ENCODE results near the gene SKAP1.

Gene SKAP1

DNA sequence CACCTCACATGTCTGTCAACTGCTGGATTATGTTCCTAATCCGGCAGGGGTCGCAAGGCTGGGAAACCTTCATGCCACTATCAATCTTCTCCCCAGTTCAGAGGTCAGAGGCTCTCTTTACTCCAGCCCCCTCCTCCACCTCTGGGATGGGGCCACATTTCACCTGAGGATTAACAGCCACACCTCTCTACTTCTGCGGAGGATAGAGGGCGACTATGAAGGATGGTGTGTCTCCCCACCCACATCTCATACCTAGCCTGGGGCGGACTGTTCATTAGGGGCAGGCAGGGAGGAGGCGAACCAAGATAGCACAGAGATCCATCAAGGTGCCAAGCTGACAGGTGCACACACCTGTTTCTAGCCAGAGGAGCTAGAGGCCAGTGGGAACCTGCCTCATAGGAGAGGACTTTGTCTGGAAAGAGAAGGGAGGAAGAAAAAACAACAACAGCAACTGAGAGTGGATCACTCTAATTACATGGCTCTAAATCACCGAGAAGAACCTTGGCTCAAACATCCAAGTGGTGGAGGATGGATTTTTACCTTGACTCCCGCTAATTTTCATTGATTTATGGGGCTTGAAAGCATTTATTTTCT, 41.9 kb upstream of the SKAP1 start:
- H3K27me3 ChIP-seq (replicated peaks; ENCODE audit: control insufficient read depth, insufficient read depth, low read length): no peaks in the 10 kb centered on the region
- TF ChIP-seq, protein P1, sequence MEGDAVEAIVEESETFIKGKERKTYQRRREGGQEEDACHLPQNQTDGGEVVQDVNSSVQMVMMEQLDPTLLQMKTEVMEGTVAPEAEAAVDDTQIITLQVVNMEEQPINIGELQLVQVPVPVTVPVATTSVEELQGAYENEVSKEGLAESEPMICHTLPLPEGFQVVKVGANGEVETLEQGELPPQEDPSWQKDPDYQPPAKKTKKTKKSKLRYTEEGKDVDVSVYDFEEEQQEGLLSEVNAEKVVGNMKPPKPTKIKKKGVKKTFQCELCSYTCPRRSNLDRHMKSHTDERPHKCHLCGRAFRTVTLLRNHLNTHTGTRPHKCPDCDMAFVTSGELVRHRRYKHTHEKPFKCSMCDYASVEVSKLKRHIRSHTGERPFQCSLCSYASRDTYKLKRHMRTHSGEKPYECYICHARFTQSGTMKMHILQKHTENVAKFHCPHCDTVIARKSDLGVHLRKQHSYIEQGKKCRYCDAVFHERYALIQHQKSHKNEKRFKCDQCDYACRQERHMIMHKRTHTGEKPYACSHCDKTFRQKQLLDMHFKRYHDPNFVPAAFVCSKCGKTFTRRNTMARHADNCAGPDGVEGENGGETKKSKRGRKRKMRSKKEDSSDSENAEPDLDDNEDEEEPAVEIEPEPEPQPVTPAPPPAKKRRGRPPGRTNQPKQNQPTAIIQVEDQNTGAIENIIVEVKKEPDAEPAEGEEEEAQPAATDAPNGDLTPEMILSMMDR (IDR thresholded peaks at IDR 0.05; ENCODE audit: insufficient read depth, low read length, poor library complexity, severe bottlenecking): no peak
- no peak for DNase-seq (ENCODE audit: extremely low read depth, insufficient read length)
- no peak overlapping the region for H3K4me3 ChIP-seq (replicated peaks; ENCODE audit: low read depth, low read length)
- H3K36me3 ChIP-seq (ENCODE audit: control insufficient read depth, insufficient read depth, low read length): no peaks in the 10 kb centered on the region

DNA sequence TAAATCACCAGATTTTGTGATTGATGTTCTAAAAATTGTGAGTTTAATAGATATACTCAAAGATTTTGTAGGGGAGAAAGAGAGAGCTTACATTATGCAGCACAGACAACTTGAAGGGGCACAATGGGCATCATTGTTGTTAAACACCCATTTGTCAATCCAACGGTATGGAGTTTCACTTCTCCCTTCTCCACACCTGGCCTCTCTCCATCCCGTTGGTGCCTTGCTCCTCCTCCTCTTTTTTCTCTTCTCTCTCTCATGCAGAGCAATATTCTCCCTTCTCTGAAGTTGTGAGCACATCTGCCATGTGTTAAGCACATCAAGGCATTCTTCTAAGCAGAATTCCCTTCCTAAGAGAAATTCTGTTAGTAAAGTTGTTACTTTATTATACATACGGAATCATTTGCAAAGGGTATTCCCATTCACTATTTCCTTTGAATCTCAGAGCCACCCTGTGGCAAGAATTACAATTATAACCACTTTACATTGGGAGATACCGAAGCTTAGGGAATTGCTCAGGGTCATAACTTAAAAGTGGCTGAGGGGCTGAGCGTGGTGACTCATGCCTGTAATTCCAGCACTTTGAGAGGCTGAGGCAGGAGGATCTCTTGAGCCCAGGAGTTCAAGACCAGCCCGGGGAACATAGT, 40.5 kb upstream of the SKAP1 start:
- H3K4me3 ChIP-seq (replicated peaks; ENCODE audit: low read depth, low read length): no peak overlapping the region
- DNase-seq (ENCODE audit: extremely low read depth, insufficient read length): no peak
- TF ChIP-seq, protein P1 (IDR thresholded peaks at IDR 0.05; ENCODE audit: insufficient read depth, low read length, poor library complexity, severe bottlenecking): no peak
- H3K27me3 ChIP-seq (replicated peaks; ENCODE audit: control insufficient read depth, insufficient read depth, low read length): no peaks in the 10 kb centered on the region
- no peaks in the 10 kb centered on the region for H3K36me3 ChIP-seq (ENCODE audit: control insufficient read depth, insufficient read depth, low read length)

DNA sequence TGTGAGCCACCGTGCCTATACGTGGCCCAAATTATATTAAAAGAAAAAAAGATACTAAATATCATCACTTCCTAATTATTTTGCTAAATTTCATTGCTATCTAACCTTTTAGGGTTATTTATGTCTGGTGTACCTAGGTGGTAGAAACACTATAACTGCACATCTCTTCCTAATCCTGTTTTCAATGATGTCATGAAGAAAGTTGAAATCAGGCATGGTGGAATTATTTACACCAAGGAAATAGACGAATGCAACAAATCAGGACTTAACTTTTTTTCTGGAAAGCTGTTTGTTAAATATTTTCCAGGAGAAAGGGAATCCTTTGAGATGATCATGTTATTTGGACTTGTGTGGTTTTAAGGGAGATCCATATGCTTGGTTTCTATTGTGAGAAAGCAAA, 39.2 kb upstream of the SKAP1 start:
- H3K36me3 ChIP-seq (ENCODE audit: control insufficient read depth, insufficient read depth, low read length): no peaks in the 10 kb centered on the region
- no peaks in the 10 kb centered on the region for H3K27me3 ChIP-seq (replicated peaks; ENCODE audit: control insufficient read depth, insufficient read depth, low read length)
- H3K4me3 ChIP-seq (replicated peaks; ENCODE audit: low read depth, low read length): no peak overlapping the region
- no peak for DNase-seq (ENCODE audit: extremely low read depth, insufficient read length)
- TF ChIP-seq, protein P1 (IDR thresholded peaks at IDR 0.05; ENCODE audit: insufficient read depth, low read length, poor library complexity, severe bottlenecking): no peak

DNA sequence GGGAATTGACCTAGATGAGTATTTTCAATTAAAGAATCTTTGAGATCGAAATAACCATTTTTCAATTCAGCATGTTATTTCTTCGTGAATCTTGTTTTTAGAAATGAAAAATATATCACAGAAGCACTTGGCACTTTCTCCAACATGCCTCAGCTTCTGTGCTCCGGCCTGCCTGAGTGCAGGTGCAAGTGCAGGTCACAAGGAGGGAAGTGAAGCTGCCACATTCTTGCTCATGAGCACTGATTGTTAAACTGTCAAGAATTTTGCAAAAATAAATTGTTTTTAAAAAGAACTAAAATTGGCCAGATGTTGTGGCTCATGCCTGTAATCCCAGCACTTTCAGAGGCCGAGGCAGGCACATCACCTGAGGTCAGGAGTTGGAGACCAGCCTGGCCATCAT, 38.3 kb upstream of the SKAP1 start:
- Histone ChIP-seq H3K27me3 (replicated peaks; ENCODE audit: control insufficient read depth, insufficient read depth, low read length) (no peaks in the 10 kb centered on the region), H3K4me3 (replicated peaks; ENCODE audit: low read depth, low read length) (no peak overlapping the region), H3K36me3 (ENCODE audit: control insufficient read depth, insufficient read depth, low read length) (no peaks in the 10 kb centered on the region)
- no peak for DNase-seq (ENCODE audit: extremely low read depth, insufficient read length)
- TF ChIP-seq, protein P1 (IDR thresholded peaks at IDR 0.05; ENCODE audit: insufficient read depth, low read length, poor library complexity, severe bottlenecking): no peak

DNA sequence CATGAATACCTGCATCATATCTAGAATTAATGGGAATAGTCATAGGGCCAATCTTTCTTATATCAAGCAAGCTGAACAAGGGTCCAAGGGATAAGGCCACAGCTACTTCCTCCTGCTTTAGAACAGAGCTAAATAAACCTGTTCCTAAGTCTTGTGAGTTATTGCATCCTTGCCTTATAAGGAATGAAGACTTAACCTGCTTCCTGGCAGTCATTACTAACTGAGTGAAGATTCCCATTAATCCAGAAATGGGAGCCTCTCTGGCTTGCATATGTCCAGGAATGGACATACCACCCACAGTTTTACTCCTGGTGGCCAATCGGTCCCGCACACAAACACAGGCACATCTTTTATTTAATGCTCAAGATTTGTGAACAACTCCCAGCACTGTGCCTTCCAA, 35.9 kb upstream of the SKAP1 start:
- Histone ChIP-seq H3K4me3 (replicated peaks; ENCODE audit: low read depth, low read length) (no peak overlapping the region), H3K36me3 (ENCODE audit: control insufficient read depth, insufficient read depth, low read length) (no peaks in the 10 kb centered on the region), H3K27me3 (replicated peaks; ENCODE audit: control insufficient read depth, insufficient read depth, low read length) (no peaks in the 10 kb centered on the region)
- TF ChIP-seq, protein P1 (IDR thresholded peaks at IDR 0.05; ENCODE audit: insufficient read depth, low read length, poor library complexity, severe bottlenecking): no peak
- DNase-seq (ENCODE audit: extremely low read depth, insufficient read length): no peak
